ENCODE data around the gene AADAT.

DNA sequence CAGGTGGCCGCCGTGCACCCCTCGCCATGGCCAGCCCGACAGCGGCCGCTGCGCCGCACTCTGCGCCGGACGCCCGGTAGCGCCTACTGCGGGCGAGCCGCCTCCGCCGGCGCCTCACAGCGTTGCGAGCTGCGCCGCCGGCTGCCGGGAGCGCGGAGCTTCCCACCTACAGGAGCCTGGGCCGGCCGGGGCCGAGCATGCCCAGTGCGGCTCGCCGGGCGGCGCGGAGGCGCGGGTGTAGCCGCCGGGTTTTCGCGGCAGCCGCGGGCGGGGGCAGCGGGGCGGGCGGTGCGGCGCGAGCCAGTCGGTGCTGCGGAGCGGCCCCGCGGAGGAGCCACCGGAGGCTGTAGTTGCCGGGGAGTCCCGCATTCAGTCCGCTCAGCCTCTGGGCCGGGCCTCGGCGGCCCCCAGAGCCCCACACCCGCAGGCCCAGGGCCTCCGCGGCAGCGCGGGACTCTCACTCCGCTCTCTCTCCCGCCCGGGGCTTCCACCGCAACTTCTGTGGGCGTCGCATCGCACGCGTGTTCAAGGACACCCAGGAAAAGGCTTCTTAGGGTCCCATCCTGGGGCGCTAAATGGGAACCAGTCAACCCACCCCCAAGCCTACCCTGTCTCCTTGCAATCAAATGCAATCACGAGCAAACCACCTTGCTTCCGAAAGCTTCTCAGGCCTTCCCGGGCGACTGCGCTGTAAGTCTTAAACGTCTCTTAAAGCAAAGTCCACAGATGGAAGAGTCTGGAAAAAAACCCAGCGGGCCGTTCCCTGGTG is 63.3 kb downstream of the AADAT start, which contains the start of gene MFAP3L:
- no peak for TF ChIP-seq SP1 (IDR thresholded peaks at IDR 0.05)
- TF ChIP-seq FOXM1 (IDR thresholded peaks at IDR 0.05; ENCODE audit: borderline replicate concordance): peak; percentile 76

Measured in HEK293T (cell line).